Measurements from ENCODE around the gene IL17RC.
"Not testable (repeated sequence)": the region's sequence is repeated elsewhere in the genome, so short reads cannot be mapped to it uniquely, and the experiment has no call there.

The IL17RC gene

GRCh38 chr3:9889405-9889804 lies 27.5 kb upstream of the IL17RC start:
- Histone ChIP-seq H3K4me1 (ENCODE audit: low read length) (peaks cover 8% of the 10 kb centered on the region), H4K20me1 (ENCODE audit: insufficient read depth, low read length) (peaks cover 9% of the 10 kb centered on the region; the same call in 1 of the 2 replicates), H3K9ac (ENCODE audit: low read length) (no peak overlapping the region), H3K27me3 (ENCODE audit: low read depth, low read length) (no peaks in the 10 kb centered on the region), H3K36me3 (replicated peaks; ENCODE audit: low read depth, low read length) (peaks cover 19% of the 10 kb centered on the region), H3K27ac (ENCODE audit: low read length) (no peak overlapping the region), H2AFZ (ENCODE audit: low read depth, low read length) (no peak overlapping the region; the same call in 1 of the 2 replicates), H3K9me3 (ENCODE audit: insufficient read depth, low read length) (no peaks in the 10 kb centered on the region), H3K79me2 (ENCODE audit: low read length) (peaks cover 39% of the 10 kb centered on the region), H3K4me3 (ENCODE audit: low read length) (peak overlapping the region; percentile 92; the same call in 1 of the 2 replicates), H3K4me2 (ENCODE audit: low read length) (0 out of 2 replicates have a peak overlapping the region, but pooled peaks have one; percentile 80)
- TF ChIP-seq CTCF (IDR thresholded peaks at IDR 0.05; ENCODE audit: low read depth, low read length), result no peak

- H3K36me3 ChIP-seq (replicated peaks; ENCODE audit: low read depth, low read length), result peaks cover 24% of the 10 kb centered on the region
- H3K4me1 ChIP-seq (ENCODE audit: low read length), result peaks cover 8% of the 10 kb centered on the region
- H3K79me2 ChIP-seq (ENCODE audit: low read length), result peaks cover 45% of the 10 kb centered on the region
- peak within 1 kb of the TSS; percentile 92 for H3K4me3 ChIP-seq (ENCODE audit: low read length)
- no peaks in the 10 kb centered on the region for H3K27me3 ChIP-seq (ENCODE audit: low read depth, low read length)
- peak within 1 kb of the TSS; percentile 89; the same call in 1 of the 2 replicates for H2AFZ ChIP-seq (ENCODE audit: low read depth, low read length)
- H3K4me2 ChIP-seq (ENCODE audit: low read length), result peak within 1 kb of the TSS; percentile 80
- peak within 1 kb of the TSS; percentile 79 for H3K27ac ChIP-seq (ENCODE audit: low read length)
- H3K9ac ChIP-seq (ENCODE audit: low read length), result peak within 1 kb of the TSS; percentile 91
- H4K20me1 ChIP-seq (ENCODE audit: insufficient read depth, low read length), result peaks cover 14% of the 10 kb centered on the region
- H3K9me3 ChIP-seq (ENCODE audit: insufficient read depth, low read length), result no peaks in the 10 kb centered on the region
- TF ChIP-seq EZH2phosphoT487 (IDR thresholded peaks at IDR 0.05; ENCODE audit: low read depth) (no peak), CTCF (IDR thresholded peaks at IDR 0.05; ENCODE audit: low read depth, low read length) (no peak)
These were observed 26.4 kb upstream of the IL17RC start, which contains the start of gene JAGN1 for GRCh38 chr3:9890249-9891071. Gene JAGN1, plus strand, starts transcription at chr3:9890610. Its CDS starts 113 bp downstream, at chr3:9890723.

- Histone ChIP-seq H3K4me1 (ENCODE audit: low read length) (peaks cover 8% of the 10 kb centered on the region), H3K79me2 (ENCODE audit: low read length) (peaks cover 50% of the 10 kb centered on the region), H3K4me2 (ENCODE audit: low read length) (peak overlapping the region; percentile 62), H3K27me3 (ENCODE audit: low read depth, low read length) (no peaks in the 10 kb centered on the region), H3K27ac (ENCODE audit: low read length) (peak overlapping the region; percentile 79), H3K9ac (ENCODE audit: low read length) (peak overlapping the region; percentile 91), H2AFZ (ENCODE audit: low read depth, low read length) (no peak overlapping the region), H3K4me3 (ENCODE audit: low read length) (peak overlapping the region; percentile 92), H4K20me1 (ENCODE audit: insufficient read depth, low read length) (peaks cover 14% of the 10 kb centered on the region), H3K36me3 (replicated peaks; ENCODE audit: low read depth, low read length) (peaks cover 28% of the 10 kb centered on the region), H3K9me3 (ENCODE audit: insufficient read depth, low read length) (no peaks in the 10 kb centered on the region)
- TF ChIP-seq EZH2phosphoT487 (IDR thresholded peaks at IDR 0.05; ENCODE audit: low read depth) (no peak), CTCF (IDR thresholded peaks at IDR 0.05; ENCODE audit: low read depth, low read length) (no peak)
These were observed 25.8 kb upstream of the IL17RC start for GRCh38 chr3:9891072-9891622.

GRCh38 chr3:9893739-9894138 lies 23.2 kb upstream of the IL17RC start:
- Histone ChIP-seq H3K9ac (ENCODE audit: low read length) (no peak overlapping the region), H3K4me3 (ENCODE audit: low read length) (no peak overlapping the region), H3K27ac (ENCODE audit: low read length) (no peak overlapping the region), H3K79me2 (ENCODE audit: low read length) (peaks cover 50% of the 10 kb centered on the region), H3K9me3 (ENCODE audit: insufficient read depth, low read length) (no peaks in the 10 kb centered on the region), H3K4me2 (ENCODE audit: low read length) (no peak overlapping the region), H2AFZ (ENCODE audit: low read depth, low read length) (no peak overlapping the region), H3K36me3 (replicated peaks; ENCODE audit: low read depth, low read length) (peaks cover 29% of the 10 kb centered on the region), H4K20me1 (ENCODE audit: insufficient read depth, low read length) (peaks cover 17% of the 10 kb centered on the region), H3K27me3 (ENCODE audit: low read depth, low read length) (no peaks in the 10 kb centered on the region), H3K4me1 (ENCODE audit: low read length) (peaks cover 8% of the 10 kb centered on the region)
- no peak for TF ChIP-seq EZH2phosphoT487 (IDR thresholded peaks at IDR 0.05; ENCODE audit: low read depth)
- no peak for TF ChIP-seq CTCF (IDR thresholded peaks at IDR 0.05; ENCODE audit: low read depth, low read length)

- not testable (repeated sequence) for H3K4me2 ChIP-seq (ENCODE audit: low read length); H3K4me3 ChIP-seq (ENCODE audit: low read length); H3K27ac ChIP-seq (ENCODE audit: low read length); H3K27me3 ChIP-seq (ENCODE audit: low read depth, low read length); H3K9me3 ChIP-seq (ENCODE audit: insufficient read depth, low read length); H3K4me1 ChIP-seq (ENCODE audit: low read length); H2AFZ ChIP-seq (ENCODE audit: low read depth, low read length); H3K9ac ChIP-seq (ENCODE audit: low read length)
- H3K79me2 ChIP-seq (ENCODE audit: low read length), result peaks cover 46% of the 10 kb centered on the region
- H3K36me3 ChIP-seq (replicated peaks; ENCODE audit: low read depth, low read length), result peaks cover 29% of the 10 kb centered on the region
- peaks cover 17% of the 10 kb centered on the region for H4K20me1 ChIP-seq (ENCODE audit: insufficient read depth, low read length)
These were observed 21.2 kb upstream of the IL17RC start for GRCh38 chr3:9895715-9896114.
